ENCODE results near the gene PRICKLE4. TPM values are rescaled to one million over a fixed set of nuclear protein-coding genes. Genes with fewer than 3 reads are reported as not detected.

Gene PRICKLE4
- total and polyA plus RNA-seq, 2 of the 13 experiments (the other 11 are each of a cell fraction or from before 2014, with no cell fraction given): 0.92 to 1.2 TPM

DNA sequence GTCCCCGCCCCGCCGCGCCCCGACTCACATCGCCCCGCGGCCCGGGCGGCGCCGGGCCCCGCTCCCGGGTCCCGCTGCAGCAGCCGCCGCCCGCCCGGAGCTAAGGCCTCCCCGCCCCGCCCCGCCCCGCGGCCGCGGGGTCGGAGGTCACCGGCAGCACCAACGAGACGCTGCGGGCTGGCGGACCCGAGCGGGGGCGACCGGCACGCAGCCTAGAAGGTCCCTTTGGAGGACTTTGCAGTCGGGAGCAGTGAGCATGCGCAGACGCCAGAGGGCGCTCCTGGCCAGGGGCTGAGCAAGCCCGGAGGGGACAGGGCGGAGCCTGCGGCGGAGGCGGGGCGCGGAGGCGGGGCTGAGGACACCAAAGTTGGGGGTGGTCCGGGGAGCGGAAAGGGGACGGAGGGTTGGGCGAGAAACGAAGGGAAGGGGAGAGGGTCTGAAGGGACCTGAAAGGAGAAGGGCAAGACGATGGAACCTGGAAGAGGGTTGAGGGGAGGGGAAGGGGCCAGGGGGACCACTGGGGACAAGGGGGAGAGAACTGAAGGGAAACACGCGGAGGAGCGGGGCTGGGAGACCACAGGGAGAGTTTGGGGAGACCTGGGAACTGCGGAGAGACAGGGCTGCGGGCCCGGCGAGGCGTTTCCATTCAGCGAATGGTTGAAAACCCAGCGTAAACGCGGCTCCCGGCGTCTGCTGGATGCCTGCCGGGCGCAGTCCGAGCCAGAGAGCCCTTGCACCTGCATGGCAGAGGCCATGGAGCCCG, 613 bp upstream of the PRICKLE4 start, which contains the start of gene FRS3 (continued):
- TF ChIP-seq, protein P1, sequence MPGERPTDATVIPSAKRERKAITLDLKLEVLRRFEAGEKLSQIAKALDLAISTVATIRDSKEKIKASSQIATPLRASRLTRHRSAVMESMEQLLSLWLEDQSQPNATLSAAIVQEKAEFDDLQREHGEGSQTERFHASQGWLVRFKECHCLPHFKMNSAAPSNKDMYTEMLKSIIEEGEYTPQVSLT (CRISPR knock-in tag; IDR thresholded peaks at IDR 0.05; ENCODE audit: borderline replicate concordance, low read depth): no peak; the same call in 1 of the 2 replicates
- TF ChIP-seq ZKSCAN8 (CRISPR knock-in tag; IDR thresholded peaks at IDR 0.05; ENCODE audit: borderline replicate concordance) (peak; percentile 59; the same call in 1 of the 2 replicates), KLF12 (CRISPR knock-in tag; IDR thresholded peaks at IDR 0.05; ENCODE audit: borderline replicate concordance) (no peak), IKZF1 (IDR thresholded peaks at IDR 0.05) (no peak), KLF9 (CRISPR knock-in tag; IDR thresholded peaks at IDR 0.05; ENCODE audit: low read depth) (no peak; the same call in 1 of the 2 replicates), TARDBP (CRISPR knock-in tag; IDR thresholded peaks at IDR 0.05) (peak; percentile 91), MTF2 (CRISPR knock-in tag; IDR thresholded peaks at IDR 0.05; ENCODE audit: borderline replicate concordance) (no peak), RARG (CRISPR knock-in tag; IDR thresholded peaks at IDR 0.05; ENCODE audit: low read depth) (no peak), KAT7 (CRISPR knock-in tag; IDR thresholded peaks at IDR 0.05; ENCODE audit: borderline replicate concordance) (peak; percentile 97; the same call in 1 of the 2 replicates), FOXK1 (CRISPR knock-in tag; IDR thresholded peaks at IDR 0.05; ENCODE audit: borderline replicate concordance, low read depth) (peak; percentile 74; the same call in 1 of the 2 replicates)
- TF ChIP-seq, protein P2, sequence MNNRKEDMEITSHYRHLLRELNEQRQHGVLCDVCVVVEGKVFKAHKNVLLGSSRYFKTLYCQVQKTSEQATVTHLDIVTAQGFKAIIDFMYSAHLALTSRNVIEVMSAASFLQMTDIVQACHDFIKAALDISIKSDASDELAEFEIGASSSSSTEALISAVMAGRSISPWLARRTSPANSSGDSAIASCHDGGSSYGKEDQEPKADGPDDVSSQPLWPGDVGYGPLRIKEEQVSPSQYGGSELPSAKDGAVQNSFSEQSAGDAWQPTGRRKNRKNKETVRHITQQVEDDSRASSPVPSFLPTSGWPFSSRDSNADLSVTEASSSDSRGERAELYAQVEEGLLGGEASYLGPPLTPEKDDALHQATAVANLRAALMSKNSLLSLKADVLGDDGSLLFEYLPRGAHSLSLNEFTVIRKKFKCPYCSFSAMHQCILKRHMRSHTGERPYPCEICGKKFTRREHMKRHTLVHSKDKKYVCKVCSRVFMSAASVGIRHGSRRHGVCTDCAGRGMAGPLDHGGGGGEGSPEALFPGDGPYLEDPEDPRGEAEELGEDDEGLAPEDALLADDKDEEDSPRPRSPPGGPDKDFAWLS (CRISPR knock-in tag; IDR thresholded peaks at IDR 0.05; ENCODE audit: borderline replicate concordance): no peak
- TF ChIP-seq, protein P3, sequence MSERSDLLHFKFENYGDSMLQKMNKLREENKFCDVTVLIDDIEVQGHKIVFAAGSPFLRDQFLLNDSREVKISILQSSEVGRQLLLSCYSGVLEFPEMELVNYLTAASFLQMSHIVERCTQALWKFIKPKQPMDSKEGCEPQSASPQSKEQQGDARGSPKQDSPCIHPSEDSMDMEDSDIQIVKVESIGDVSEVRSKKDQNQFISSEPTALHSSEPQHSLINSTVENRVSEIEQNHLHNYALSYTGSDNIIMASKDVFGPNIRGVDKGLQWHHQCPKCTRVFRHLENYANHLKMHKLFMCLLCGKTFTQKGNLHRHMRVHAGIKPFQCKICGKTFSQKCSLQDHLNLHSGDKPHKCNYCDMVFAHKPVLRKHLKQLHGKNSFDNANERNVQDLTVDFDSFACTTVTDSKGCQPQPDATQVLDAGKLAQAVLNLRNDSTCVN (CRISPR knock-in tag; IDR thresholded peaks at IDR 0.05; ENCODE audit: borderline replicate concordance): peak; percentile 49; the same call in 1 of the 2 replicates
- TF ChIP-seq, protein P4, sequence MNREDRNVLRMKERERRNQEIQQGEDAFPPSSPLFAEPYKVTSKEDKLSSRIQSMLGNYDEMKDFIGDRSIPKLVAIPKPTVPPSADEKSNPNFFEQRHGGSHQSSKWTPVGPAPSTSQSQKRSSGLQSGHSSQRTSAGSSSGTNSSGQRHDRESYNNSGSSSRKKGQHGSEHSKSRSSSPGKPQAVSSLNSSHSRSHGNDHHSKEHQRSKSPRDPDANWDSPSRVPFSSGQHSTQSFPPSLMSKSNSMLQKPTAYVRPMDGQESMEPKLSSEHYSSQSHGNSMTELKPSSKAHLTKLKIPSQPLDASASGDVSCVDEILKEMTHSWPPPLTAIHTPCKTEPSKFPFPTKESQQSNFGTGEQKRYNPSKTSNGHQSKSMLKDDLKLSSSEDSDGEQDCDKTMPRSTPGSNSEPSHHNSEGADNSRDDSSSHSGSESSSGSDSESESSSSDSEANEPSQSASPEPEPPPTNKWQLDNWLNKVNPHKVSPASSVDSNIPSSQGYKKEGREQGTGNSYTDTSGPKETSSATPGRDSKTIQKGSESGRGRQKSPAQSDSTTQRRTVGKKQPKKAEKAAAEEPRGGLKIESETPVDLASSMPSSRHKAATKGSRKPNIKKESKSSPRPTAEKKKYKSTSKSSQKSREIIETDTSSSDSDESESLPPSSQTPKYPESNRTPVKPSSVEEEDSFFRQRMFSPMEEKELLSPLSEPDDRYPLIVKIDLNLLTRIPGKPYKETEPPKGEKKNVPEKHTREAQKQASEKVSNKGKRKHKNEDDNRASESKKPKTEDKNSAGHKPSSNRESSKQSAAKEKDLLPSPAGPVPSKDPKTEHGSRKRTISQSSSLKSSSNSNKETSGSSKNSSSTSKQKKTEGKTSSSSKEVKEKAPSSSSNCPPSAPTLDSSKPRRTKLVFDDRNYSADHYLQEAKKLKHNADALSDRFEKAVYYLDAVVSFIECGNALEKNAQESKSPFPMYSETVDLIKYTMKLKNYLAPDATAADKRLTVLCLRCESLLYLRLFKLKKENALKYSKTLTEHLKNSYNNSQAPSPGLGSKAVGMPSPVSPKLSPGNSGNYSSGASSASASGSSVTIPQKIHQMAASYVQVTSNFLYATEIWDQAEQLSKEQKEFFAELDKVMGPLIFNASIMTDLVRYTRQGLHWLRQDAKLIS (CRISPR knock-in tag; IDR thresholded peaks at IDR 0.05): no peak
- TF ChIP-seq, protein P5, sequence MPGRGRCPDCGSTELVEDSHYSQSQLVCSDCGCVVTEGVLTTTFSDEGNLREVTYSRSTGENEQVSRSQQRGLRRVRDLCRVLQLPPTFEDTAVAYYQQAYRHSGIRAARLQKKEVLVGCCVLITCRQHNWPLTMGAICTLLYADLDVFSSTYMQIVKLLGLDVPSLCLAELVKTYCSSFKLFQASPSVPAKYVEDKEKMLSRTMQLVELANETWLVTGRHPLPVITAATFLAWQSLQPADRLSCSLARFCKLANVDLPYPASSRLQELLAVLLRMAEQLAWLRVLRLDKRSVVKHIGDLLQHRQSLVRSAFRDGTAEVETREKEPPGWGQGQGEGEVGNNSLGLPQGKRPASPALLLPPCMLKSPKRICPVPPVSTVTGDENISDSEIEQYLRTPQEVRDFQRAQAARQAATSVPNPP (CRISPR knock-in tag; IDR thresholded peaks at IDR 0.05): no peak
- TF ChIP-seq, protein P6, sequence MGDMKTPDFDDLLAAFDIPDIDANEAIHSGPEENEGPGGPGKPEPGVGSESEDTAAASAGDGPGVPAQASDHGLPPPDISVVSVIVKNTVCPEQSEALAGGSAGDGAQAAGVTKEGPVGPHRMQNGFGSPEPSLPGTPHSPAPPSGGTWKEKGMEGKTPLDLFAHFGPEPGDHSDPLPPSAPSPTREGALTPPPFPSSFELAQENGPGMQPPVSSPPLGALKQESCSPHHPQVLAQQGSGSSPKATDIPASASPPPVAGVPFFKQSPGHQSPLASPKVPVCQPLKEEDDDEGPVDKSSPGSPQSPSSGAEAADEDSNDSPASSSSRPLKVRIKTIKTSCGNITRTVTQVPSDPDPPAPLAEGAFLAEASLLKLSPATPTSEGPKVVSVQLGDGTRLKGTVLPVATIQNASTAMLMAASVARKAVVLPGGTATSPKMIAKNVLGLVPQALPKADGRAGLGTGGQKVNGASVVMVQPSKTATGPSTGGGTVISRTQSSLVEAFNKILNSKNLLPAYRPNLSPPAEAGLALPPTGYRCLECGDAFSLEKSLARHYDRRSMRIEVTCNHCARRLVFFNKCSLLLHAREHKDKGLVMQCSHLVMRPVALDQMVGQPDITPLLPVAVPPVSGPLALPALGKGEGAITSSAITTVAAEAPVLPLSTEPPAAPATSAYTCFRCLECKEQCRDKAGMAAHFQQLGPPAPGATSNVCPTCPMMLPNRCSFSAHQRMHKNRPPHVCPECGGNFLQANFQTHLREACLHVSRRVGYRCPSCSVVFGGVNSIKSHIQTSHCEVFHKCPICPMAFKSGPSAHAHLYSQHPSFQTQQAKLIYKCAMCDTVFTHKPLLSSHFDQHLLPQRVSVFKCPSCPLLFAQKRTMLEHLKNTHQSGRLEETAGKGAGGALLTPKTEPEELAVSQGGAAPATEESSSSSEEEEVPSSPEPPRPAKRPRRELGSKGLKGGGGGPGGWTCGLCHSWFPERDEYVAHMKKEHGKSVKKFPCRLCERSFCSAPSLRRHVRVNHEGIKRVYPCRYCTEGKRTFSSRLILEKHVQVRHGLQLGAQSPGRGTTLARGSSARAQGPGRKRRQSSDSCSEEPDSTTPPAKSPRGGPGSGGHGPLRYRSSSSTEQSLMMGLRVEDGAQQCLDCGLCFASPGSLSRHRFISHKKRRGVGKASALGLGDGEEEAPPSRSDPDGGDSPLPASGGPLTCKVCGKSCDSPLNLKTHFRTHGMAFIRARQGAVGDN (CRISPR knock-in tag; IDR thresholded peaks at IDR 0.05): peak; percentile 88

Measured in HepG2 (cell line).